HG03045 (cell line): ENCODE measurements around the gene CASP14.
"Not testable (repeated sequence)": the region's sequence is repeated elsewhere in the genome, so short reads cannot be mapped to it uniquely, and the experiment has no call there.

Experiments
- ATAC-seq: cut with Tn5 transposase; IDR thresholded peaks from one replicate; pipeline ENCODE4 v1.9.1; 2021; ENCODE audit warnings: mild to moderate bottlenecking, moderate library complexity; ENCODE audit not compliant: unreplicated experiment

CASP14 gene

GRCh38 chr19:15070386-15070785 lies 21.1 kb downstream of the CASP14 start:
- ATAC-seq, result not testable (repeated sequence)

GRCh38 chr19:15072930-15073647 lies 23.8 kb downstream of the CASP14 start:
- no peak for ATAC-seq

GRCh38 chr19:15074371-15074770 lies 25.1 kb downstream of the CASP14 start:
- no peak for ATAC-seq

DNA sequence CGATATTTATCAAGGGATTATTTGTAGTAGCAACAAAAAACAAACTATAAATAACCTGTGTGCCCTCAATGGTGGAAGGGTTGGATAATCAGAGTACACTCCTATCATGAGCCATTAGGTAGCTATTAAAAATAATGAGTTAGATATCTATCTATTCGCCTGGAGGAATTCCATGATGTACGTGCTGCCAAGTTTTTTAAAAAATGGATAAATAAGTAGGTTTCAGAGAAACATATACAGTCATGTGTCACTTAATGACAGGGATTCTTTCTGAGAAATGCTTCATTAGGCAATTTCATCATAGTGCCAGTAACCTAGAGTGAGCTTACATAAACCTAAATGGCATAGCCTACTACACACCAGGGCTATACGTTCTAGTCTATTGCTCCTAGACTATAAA lies 26.5 kb downstream of the CASP14 start:
- ATAC-seq, result no peak

DNA sequence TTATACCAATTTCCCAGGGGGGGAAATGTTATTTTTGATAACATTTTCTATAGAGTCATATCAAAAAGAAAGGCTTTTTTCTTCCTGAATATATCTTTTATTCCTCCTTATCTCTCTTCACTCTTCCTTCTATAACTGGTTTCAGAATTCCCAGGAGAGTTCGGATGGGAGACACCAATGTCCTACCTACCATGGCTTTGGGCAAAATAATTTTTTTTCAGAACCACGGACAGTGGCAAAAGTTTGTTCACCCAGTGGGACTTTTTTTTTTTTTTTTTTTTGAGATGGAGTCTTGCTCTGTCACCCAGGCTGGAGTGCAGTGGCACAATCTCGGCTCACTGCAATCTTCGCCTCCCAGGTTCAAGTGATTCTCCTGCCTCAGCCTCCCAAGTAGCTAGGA lies 30.7 kb downstream of the CASP14 start:
- not testable (repeated sequence) for ATAC-seq

- no peak for ATAC-seq
These were observed 32.6 kb downstream of the CASP14 start, which contains the start of gene OR1I1 for GRCh38 chr19:15081911-15082310. TSS of gene OR1I1 (plus strand) at chr19:15082211. CDS start at chr19:15087066, 4,855 bp downstream.

- ATAC-seq, result no peak
These were observed 37.9 kb downstream of the CASP14 start for GRCh38 chr19:15087182-15087581.

DNA sequence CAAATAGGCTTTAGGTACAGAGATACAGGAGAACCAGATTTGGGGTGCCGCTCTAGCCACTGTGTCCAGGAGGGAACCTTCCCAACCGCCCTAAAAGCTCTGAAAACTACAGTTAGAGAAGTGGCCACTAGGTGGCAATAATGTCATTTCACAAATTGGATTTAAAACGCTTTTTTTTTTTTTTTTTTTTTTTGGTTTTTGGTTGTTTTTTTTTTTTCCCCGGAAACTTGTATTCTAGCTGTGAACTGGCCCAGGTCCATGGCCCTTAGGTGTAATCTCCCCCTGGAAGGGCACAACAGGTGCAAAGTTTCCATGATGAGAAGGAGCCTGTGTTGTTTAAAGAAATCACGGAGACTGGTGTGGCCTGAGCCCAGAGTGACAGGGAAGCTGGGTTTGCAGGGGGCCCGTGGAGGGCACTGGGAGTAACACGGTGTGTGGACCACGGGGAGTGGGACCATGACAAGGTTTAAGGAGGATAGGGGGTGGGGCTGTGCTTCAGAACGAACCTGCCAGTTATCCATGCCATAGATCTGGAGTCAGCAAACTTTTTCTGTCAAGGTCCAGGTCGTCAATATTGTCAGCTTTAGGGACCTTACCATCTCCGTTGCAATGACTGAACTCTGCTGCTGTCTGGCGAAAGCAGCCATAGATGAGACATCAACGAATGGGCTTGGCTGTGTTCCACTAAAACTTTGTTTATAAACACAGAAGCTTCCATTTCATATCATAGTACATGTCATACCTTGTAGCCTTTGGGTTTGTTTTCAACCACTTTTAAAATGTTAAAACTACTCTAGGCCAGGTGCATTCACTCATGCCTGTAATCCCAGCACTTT lies 42.9 kb downstream of the CASP14 start:
- no peak for ATAC-seq

- ATAC-seq, result no peak
These were observed 43.7 kb downstream of the CASP14 start for GRCh38 chr19:15093001-15093400.

- ATAC-seq, result no peak
These were observed 46.9 kb downstream of the CASP14 start for GRCh38 chr19:15096223-15096622.

DNA sequence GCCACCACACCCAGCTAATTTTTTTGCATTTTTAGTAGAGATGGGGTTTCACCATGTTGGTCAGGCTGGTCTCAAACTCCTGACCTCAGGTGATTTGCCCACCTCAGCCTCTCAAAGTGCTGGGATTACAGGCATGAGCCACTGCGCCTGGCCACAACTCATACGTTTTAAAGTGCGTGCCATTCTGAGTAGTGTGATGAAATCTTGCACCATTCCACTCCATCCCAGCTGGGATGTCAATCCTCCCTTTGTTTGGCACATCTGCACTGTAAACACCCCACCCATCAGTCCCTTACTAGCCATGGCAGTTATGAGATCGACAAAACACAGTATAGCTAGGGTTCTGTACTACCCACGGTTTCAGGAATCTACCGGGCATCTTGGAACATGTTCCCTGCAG lies 48.7 kb downstream of the CASP14 start:
- not testable (repeated sequence) for ATAC-seq

GRCh38 chr19:15098460-15098859 lies 49.2 kb downstream of the CASP14 start:
- no peak for ATAC-seq

DNA sequence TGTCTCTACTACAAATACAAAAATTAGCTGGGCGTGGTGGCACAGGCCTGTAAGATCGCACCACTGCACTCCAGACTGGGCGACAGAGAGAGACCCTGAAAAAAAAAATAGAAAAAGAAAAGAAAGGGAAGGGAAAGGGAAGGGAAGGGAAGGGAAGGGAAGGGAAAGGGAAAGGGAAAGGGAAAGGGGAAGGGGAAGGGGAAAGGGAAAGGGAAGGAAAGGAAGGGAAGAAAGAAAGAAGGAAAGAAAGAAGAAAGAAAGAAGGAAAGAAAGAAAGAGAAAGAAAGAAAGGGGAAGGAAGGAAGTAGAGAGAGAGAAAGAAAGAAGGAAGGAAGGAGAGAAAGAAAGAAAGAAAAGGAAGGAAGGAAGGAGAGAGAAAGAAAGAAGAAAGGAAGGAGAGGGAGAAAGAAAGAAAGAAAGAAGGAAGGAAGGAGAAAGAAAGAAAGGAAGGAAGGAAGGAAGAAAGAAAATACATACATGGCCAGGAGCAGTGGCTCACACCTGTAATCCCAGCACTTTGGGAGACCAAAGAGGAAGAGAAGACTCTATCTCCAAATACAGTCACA lies 49.8 kb downstream of the CASP14 start:
- ATAC-seq, result no peak

DNA sequence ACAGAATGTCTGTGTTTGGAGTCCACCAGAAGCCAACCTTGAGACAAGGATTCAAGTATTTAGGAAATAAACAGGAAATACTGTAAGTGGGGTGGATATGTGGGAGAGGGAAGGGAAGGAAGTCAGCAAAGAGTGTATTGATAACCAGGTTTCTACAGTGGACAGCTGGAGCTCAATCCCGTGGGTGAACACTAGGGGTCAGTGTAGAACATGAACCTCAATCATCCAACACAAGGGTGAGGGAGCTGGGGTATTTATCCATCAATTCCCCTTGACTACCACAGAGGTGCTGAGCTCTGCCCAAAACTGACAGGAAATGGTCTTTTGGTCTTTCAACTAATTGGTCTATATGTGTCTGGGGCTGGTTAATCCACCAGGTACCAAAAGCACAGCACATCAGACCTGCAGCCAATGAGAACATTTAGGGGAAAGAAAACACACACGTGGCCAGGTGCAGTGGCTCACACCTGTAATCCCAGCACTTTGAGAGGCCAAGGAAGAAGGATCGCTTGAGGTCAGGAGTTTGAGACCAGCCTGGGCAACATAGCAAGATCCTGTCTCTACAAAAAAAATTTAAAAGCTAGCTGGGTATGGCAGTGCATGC lies 52.3 kb downstream of the CASP14 start:
- no peak for ATAC-seq

DNA sequence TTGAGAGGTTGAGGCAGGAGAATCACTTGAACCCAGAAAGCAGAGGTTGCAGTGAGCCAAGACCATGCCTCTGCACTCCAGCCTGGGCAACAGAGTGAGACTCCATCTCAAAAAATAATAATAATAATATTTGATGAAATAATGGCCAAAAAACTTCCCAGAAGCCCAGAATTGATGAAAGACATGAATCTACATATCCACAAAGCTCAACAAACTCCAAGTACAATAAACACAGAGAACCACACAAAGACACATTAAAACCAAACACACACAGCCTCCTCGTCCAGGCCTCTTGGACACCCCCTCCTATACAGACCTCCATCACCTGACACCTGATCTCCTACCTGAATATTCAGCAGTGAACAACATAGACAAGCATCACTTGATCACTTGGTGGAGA lies 54.7 kb downstream of the CASP14 start:
- ATAC-seq, result no peak

GRCh38 chr19:15104411-15104810 lies 55.1 kb downstream of the CASP14 start:
- ATAC-seq, result no peak

DNA sequence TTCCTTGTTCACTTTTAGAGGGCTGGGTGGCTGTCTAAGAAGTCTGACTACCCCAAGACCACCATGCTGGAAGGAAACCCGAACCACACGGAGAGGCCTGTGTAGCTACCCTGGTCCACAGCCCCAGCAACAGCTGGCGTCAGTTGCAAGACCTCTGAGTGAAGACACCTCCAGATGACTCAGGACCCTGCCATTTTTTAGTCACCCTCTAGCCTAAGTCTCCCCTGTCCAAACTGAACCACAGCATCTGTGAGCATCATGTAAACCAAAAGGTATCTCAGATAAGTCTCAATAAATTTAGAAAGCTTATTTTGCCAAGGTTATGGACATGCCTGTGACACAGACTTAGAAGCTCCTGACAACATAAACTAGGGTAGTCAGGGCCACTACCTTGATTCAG lies 55.8 kb downstream of the CASP14 start:
- no peak for ATAC-seq

DNA sequence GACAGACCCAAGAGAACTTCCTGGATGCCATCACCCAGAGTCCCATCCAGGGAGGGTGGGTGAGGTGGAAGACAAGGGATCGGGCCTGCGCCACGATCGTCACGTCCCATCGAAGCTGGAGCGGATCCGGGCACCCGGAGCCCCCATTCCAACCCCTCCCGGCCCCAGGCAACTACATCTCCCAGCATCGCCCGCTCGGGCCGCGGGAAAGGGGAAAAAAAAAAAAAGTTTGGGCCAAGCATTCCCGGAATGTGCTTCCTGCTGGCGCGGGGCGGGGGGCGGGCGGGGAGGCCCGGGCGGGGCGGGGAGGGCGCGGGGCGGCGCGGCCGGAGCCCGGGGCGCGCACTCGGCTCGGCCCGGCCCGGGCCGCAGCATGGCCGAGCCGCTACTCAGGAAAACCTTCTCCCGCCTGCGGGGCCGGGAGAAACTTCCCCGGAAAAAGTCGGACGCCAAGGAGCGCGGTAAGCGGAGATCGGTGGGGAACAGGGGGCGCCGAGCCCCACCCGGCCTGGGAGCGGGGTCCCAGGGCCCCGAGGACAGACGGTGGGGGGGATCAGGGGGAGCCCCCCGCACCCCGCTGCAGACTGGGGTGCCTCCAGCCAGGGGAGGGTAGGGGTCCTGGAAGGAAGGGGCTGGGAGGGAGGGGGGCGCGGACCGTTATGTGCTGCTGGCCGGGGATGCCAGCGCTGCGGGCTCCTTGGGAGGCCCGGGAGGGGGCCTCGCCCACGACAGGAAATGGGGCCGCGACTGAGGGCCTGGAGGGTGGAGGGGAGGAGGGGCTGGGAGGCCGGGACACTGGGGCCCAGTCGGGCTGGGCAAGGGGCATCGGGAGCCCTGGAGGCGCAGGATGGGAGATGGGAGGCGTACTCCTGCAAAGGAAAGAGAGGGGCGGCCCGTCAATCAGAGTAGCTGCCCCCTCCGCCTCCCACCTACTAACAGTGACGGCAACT lies 58.1 kb downstream of the CASP14 start, which contains the start of gene SYDE1:
SYDE1 (plus strand) TSS at position 341 of the 950 bp plus-strand sequence; CDS start at position 374, 33 bp downstream.
- no peak for ATAC-seq
